Glutamatergic neuron (in vitro differentiated cells): ENCODE data around the gene SNAP47. TPM values are rescaled to one million over a fixed set of nuclear protein-coding genes. Genes with fewer than 3 reads are reported as not detected.

Experiments
- DNase-seq: peaks from one replicate; pipeline ENCODE4 v3.0.0; 2022
- H3K27ac Mint-ChIP-seq: one replicate; pipeline ENCODE4 v1.8.0; 2020; ENCODE audit warnings: mild to moderate bottlenecking, mixed read lengths, inconsistent platforms; ENCODE audit not compliant: unreplicated experiment
- H3K27me3 Mint-ChIP-seq: one replicate; pipeline ENCODE4 v1.8.0; 2020; ENCODE audit warnings: mild to moderate bottlenecking, moderate library complexity, mixed read lengths, inconsistent platforms; ENCODE audit not compliant: unreplicated experiment
- H3K36me3 Mint-ChIP-seq: one replicate; pipeline ENCODE4 v1.8.0; 2020; ENCODE audit warnings: mild to moderate bottlenecking, mixed read lengths, inconsistent platforms; ENCODE audit not compliant: unreplicated experiment
- H3K4me1 Mint-ChIP-seq: one replicate; pipeline ENCODE4 v1.8.0; 2020; ENCODE audit warnings: mild to moderate bottlenecking, low read depth, mixed read lengths, inconsistent platforms; ENCODE audit not compliant: unreplicated experiment
- H3K4me3 Mint-ChIP-seq: one replicate; pipeline ENCODE4 v1.8.0; 2020; ENCODE audit warnings: mild to moderate bottlenecking, mixed read lengths, inconsistent platforms; ENCODE audit not compliant: unreplicated experiment
- H3K9me3 Mint-ChIP-seq: one replicate; pipeline ENCODE4 v1.8.0; 2020; ENCODE audit warnings: mild to moderate bottlenecking, moderate library complexity, mixed read lengths, inconsistent platforms; ENCODE audit not compliant: unreplicated experiment
- total RNA-seq: library from RNA; stranded (reverse); fragmentation: NEBNext Ultra II Directional; extraction: Animal tissue kit (Norgen Biotek cat#: 25700); gene quantifications from one replicate; pipeline ENCODE4 v1.2.1, GENCODE V29; 2021; ENCODE audit not compliant: unreplicated experiment
- TF ChIP-seq, protein P1 (sequence below): fragments of 200-600 bp; sonication (generic); IDR thresholded peaks from one replicate; pipeline ENCODE4 v1.5.0; 2021; ENCODE audit not compliant: partially characterized antibody, unreplicated experiment

Gene SNAP47
- total RNA-seq, 1 donor from 2014 or later = 34.0 TPM

- Mint-ChIP-seq H3K27me3 (peaks cover 12% of the 10 kb centered on the region), H3K27ac (peak overlapping the region; percentile 33), H3K9me3 (peaks cover 11% of the 10 kb centered on the region), H3K4me1 (peaks cover 21% of the 10 kb centered on the region), H3K36me3 (peaks cover 8% of the 10 kb centered on the region), H3K4me3 (no peak overlapping the region)
- no peak for DNase-seq
- TF ChIP-seq, protein P1, sequence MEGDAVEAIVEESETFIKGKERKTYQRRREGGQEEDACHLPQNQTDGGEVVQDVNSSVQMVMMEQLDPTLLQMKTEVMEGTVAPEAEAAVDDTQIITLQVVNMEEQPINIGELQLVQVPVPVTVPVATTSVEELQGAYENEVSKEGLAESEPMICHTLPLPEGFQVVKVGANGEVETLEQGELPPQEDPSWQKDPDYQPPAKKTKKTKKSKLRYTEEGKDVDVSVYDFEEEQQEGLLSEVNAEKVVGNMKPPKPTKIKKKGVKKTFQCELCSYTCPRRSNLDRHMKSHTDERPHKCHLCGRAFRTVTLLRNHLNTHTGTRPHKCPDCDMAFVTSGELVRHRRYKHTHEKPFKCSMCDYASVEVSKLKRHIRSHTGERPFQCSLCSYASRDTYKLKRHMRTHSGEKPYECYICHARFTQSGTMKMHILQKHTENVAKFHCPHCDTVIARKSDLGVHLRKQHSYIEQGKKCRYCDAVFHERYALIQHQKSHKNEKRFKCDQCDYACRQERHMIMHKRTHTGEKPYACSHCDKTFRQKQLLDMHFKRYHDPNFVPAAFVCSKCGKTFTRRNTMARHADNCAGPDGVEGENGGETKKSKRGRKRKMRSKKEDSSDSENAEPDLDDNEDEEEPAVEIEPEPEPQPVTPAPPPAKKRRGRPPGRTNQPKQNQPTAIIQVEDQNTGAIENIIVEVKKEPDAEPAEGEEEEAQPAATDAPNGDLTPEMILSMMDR = no peak
Observed at GRCh38 chr1:227769936-227770494, 34.8 kb downstream of the SNAP47 start.

DNA sequence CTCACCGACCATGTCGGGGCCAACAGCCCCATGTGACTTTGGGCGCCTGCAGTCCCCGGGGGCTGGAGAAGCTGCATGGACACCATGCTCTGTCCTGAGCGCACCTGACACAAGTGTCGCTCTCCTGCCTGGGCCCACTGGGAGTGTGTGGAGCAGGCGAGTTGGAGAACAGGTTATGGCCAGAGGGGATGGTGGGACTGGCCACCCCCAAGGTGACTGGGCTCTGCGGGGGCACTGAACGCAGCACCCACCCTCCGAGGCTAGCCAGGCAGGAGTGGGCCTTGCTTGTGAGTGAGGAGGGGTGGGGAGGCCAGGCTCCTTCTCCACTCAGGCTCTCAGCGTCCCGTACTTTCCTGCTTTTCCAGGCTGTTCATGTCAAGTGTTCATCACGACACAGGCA, 35.6 kb downstream of the SNAP47 start:
- Mint-ChIP-seq H3K9me3 (peaks cover 12% of the 10 kb centered on the region), H3K4me1 (peaks cover 22% of the 10 kb centered on the region), H3K27ac (no peak overlapping the region), H3K36me3 (peaks cover 8% of the 10 kb centered on the region), H3K27me3 (peaks cover 12% of the 10 kb centered on the region), H3K4me3 (no peak overlapping the region)
- TF ChIP-seq, protein P1 = no peak
- DNase-seq = no peak

- Mint-ChIP-seq H3K27ac (no peak overlapping the region), H3K27me3 (peaks cover 12% of the 10 kb centered on the region), H3K4me1 (peaks cover 22% of the 10 kb centered on the region), H3K9me3 (peaks cover 12% of the 10 kb centered on the region), H3K4me3 (no peak overlapping the region), H3K36me3 (peaks cover 8% of the 10 kb centered on the region)
- TF ChIP-seq, protein P1 = no peak
- DNase-seq = no peak
Observed at GRCh38 chr1:227771326-227771725, 36.1 kb downstream of the SNAP47 start.

DNA sequence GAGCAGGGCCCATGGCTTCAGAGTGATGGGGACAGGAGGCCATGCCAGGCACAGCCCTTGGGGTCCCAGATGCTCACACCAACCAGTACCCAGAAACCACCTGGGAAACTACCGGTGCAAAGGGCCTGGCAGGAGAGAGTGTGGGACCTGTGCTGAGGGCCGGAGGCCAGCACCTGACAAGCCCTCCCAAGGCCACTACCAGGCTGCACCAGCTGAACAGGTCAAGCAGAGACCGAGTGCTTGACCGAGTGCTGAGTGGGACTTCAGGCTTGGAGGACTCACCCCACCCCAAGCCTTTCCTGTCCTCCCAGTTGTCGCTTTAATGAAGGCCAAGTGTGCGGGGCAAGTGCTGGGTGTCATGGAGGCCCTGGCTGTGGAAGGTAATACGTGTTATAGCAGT, 36.5 kb downstream of the SNAP47 start:
- H3K36me3 Mint-ChIP-seq = peaks cover 8% of the 10 kb centered on the region
- no peak overlapping the region for H3K4me3 Mint-ChIP-seq
- DNase-seq = no peak
- peaks cover 20% of the 10 kb centered on the region for H3K4me1 Mint-ChIP-seq
- H3K9me3 Mint-ChIP-seq = peaks cover 12% of the 10 kb centered on the region
- H3K27me3 Mint-ChIP-seq = peaks cover 12% of the 10 kb centered on the region
- TF ChIP-seq, protein P1 = no peak
- H3K27ac Mint-ChIP-seq = no peak overlapping the region

GRCh38 chr1:227773558-227773957, 38.3 kb downstream of the SNAP47 start:
- peaks cover 7% of the 10 kb centered on the region for H3K36me3 Mint-ChIP-seq
- peaks cover 7% of the 10 kb centered on the region for H3K9me3 Mint-ChIP-seq
- H3K4me3 Mint-ChIP-seq = no peak overlapping the region
- DNase-seq = no peak
- H3K27me3 Mint-ChIP-seq = peaks cover 10% of the 10 kb centered on the region
- no peak overlapping the region for H3K27ac Mint-ChIP-seq
- peaks cover 16% of the 10 kb centered on the region for H3K4me1 Mint-ChIP-seq
- TF ChIP-seq, protein P1 = no peak
